Osteoblast (primary cell): ENCODE data around the gene PYY. TPM values are rescaled to one million over a fixed set of nuclear protein-coding genes. Genes with fewer than 3 reads are reported as not detected.

Experiments used
- DNase-seq: peaks from one replicate; pipeline ENCODE4 v3.0.0; 2011; ENCODE audit warnings: low spot score, mixed read lengths; ENCODE audit not compliant: insufficient read length; ENCODE audit errors: missing footprints
- H2AFZ ChIP-seq: 2 replicates; pipeline ENCODE4 v1.6.0; 2011; ENCODE audit warnings: mild to moderate bottlenecking, low read length
- H3K27ac ChIP-seq: 2 replicates; pipeline ENCODE4 v1.5.1; 2011; ENCODE audit warnings: mild to moderate bottlenecking, low read depth, low read length, moderate library complexity
- H3K27me3 ChIP-seq: 2 replicates; pipeline ENCODE4 v1.6.0; 2012; ENCODE audit warnings: mild to moderate bottlenecking, control low read depth, inconsistent platforms, low read length, moderate library complexity; ENCODE audit not compliant: insufficient read depth
- H3K36me3 ChIP-seq: 2 replicates; pipeline ENCODE4 v1.5.1; 2011; ENCODE audit warnings: mild to moderate bottlenecking, low read length, control low read depth, moderate library complexity; ENCODE audit not compliant: insufficient read depth
- H3K4me1 ChIP-seq: 2 replicates; pipeline ENCODE4 v1.5.1; 2011; ENCODE audit warnings: mild to moderate bottlenecking, low read length, control low read depth, moderate library complexity; ENCODE audit not compliant: insufficient read depth
- H3K4me2 ChIP-seq: 2 replicates; pipeline ENCODE4 v1.6.0; 2011; ENCODE audit warnings: mild to moderate bottlenecking, low read length; ENCODE audit not compliant: insufficient read depth
- H3K4me3 ChIP-seq: fragments of 200-600 bp; sonication (generic); 3 replicates; pipeline ENCODE4 v1.5.1; 2012; ENCODE audit warnings: mild to moderate bottlenecking, low read length, inconsistent platforms; ENCODE audit not compliant: insufficient read depth
- H3K79me2 ChIP-seq: 2 replicates; pipeline ENCODE4 v1.6.0; 2012; ENCODE audit warnings: mild to moderate bottlenecking, low read length, control low read depth, inconsistent platforms; ENCODE audit not compliant: insufficient read depth
- H3K9me3 ChIP-seq: 2 replicates; pipeline ENCODE4 v1.5.1; 2011; ENCODE audit warnings: low read depth, low read length, control low read depth
- H4K20me1 ChIP-seq: 2 replicates; pipeline ENCODE4 v1.6.0; 2012; ENCODE audit warnings: mild to moderate bottlenecking, low read length, control low read depth; ENCODE audit not compliant: insufficient read depth
- CTCF ChIP-seq: IDR thresholded peaks from 2 replicates; pipeline ENCODE4 v1.5.1; 2011; ENCODE audit warnings: mild to moderate bottlenecking, low read depth, low read length, moderate library complexity; ENCODE audit errors: extremely low read depth
- total RNA-seq: library from RNA; depleted of rRNA; stranded (reverse); fragments of >200 nt; gene quantifications from 2 replicates; pipeline ENCODE4 v1.2.3, GENCODE V29; 2012

The PYY gene
- total RNA-seq, 1 donor, result not detected

- H2AFZ ChIP-seq, result peak overlapping the region; percentile 56
- no peaks in the 10 kb centered on the region for H3K9me3 ChIP-seq
- no peaks in the 10 kb centered on the region for H3K79me2 ChIP-seq
- H3K4me2 ChIP-seq, result peak overlapping the region; percentile 64
- peak; percentile 14 for TF ChIP-seq CTCF
- no peak for DNase-seq
- H3K27me3 ChIP-seq, result peaks cover 49% of the 10 kb centered on the region
- no peaks in the 10 kb centered on the region for H3K36me3 ChIP-seq
- H4K20me1 ChIP-seq, result no peaks in the 10 kb centered on the region
- no peaks in the 10 kb centered on the region for H3K4me1 ChIP-seq
- H3K27ac ChIP-seq, result no peak overlapping the region
- H3K4me3 ChIP-seq, result peak overlapping the region; percentile 64
These were observed 30.0 kb upstream of the PYY start for GRCh38 chr17:43983515-43984411.

GRCh38 chr17:43983196-43983514, 29.4 kb upstream of the PYY start:
- no peak overlapping the region for H3K27ac ChIP-seq
- no peaks in the 10 kb centered on the region for H3K4me1 ChIP-seq
- H4K20me1 ChIP-seq, result no peaks in the 10 kb centered on the region
- H3K4me3 ChIP-seq, result no peak overlapping the region
- no peak overlapping the region for H2AFZ ChIP-seq
- H3K9me3 ChIP-seq, result no peaks in the 10 kb centered on the region
- peak overlapping the region; percentile 64 for H3K4me2 ChIP-seq
- no peak for TF ChIP-seq CTCF
- peaks cover 50% of the 10 kb centered on the region for H3K27me3 ChIP-seq
- no peaks in the 10 kb centered on the region for H3K36me3 ChIP-seq
- H3K79me2 ChIP-seq, result no peaks in the 10 kb centered on the region
- no peak for DNase-seq

GRCh38 chr17:43982171-43982570, 28.4 kb upstream of the PYY start:
- no peak for DNase-seq
- H2AFZ ChIP-seq, result no peak overlapping the region
- no peak overlapping the region for H3K27ac ChIP-seq
- H3K36me3 ChIP-seq, result no peaks in the 10 kb centered on the region
- peaks cover 57% of the 10 kb centered on the region for H3K27me3 ChIP-seq
- no peak overlapping the region for H3K4me2 ChIP-seq
- no peaks in the 10 kb centered on the region for H3K9me3 ChIP-seq
- H3K4me3 ChIP-seq, result no peak overlapping the region
- no peaks in the 10 kb centered on the region for H4K20me1 ChIP-seq
- H3K79me2 ChIP-seq, result no peaks in the 10 kb centered on the region
- H3K4me1 ChIP-seq, result no peaks in the 10 kb centered on the region
- TF ChIP-seq CTCF, result no peak

GRCh38 chr17:43979671-43980070, 25.9 kb upstream of the PYY start:
- Histone ChIP-seq H3K36me3 (no peaks in the 10 kb centered on the region), H3K9me3 (no peaks in the 10 kb centered on the region), H2AFZ (no peak overlapping the region), H3K4me1 (no peaks in the 10 kb centered on the region), H3K27ac (no peak overlapping the region), H3K79me2 (no peaks in the 10 kb centered on the region), H3K4me3 (no peak overlapping the region), H4K20me1 (no peaks in the 10 kb centered on the region), H3K4me2 (no peak overlapping the region), H3K27me3 (peaks cover 57% of the 10 kb centered on the region)
- TF ChIP-seq CTCF, result no peak
- no peak for DNase-seq
